GM15510 (cell line): ENCODE results near the gene KCTD2.

Source experiments
- POLR2A ChIP-seq: IDR thresholded peaks from 3 replicates; pipeline ENCODE4 v1.6.1; 2011; ENCODE audit warnings: borderline replicate concordance; ENCODE audit not compliant: insufficient read length; ENCODE audit errors: extremely low read depth

KCTD2 gene

DNA sequence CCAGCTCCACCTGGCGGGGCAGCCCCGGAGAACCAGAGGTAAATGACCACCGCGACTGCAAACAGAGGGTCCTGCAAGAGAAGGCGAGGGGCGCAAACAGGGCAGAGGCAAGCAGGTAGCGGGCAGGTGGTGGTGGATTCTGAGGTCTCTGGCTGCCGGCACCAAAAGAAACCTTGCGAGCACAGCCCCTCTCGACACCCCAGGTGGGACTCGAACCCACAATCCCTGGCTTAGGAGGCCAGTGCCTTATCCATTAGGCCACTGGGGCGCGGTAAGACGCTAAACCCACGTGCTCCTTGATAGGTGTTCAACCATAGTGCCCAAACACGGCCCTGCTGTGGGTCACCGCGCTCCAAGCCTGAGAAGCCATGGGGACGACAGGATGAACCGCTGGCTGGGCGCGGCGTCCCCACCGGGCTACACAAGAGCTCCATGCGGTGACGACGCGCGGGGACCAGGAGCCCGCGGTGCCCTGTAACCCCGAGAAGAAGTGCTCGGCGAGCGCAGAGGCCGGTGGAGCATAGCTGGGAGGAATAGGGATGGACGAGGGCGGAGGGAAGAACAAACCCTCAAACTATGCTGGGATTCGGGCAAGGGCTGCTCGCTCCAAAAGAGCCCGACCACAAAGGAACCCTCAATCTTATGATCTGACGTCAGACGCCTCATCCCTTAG, 12.7 kb upstream of the KCTD2 start:
- no peak for TF ChIP-seq POLR2A

DNA sequence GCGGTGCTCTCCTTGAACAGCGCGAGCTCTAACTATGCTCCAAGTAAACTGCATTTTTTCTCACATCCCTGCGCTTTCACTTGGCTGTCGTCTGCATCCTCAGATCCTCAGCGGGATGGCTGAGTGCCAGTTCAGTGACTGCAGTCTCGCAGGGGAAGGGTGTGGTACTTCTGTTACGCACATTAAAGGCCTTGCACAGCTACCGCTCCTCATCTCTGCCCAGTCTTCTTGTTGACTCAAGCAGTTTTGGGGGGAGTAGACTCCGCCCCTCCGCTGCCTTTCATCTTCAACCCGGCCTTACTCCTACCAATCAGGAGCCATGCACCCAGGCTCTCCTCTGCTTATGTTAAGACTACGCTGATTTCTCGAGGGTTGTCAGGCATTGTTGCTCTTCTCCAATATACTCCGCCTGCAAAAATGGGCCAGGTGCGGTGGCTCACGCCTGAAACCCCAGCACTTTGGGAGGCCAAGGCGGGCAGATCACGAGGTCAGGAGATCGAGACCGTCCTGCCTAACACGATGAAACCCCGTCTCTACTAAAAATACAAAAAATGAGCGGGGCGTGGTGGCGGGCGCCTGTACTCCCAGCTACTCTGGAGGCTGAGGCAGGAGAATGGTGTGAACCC, 10.3 kb upstream of the KCTD2 start:
- no peak for TF ChIP-seq POLR2A

DNA sequence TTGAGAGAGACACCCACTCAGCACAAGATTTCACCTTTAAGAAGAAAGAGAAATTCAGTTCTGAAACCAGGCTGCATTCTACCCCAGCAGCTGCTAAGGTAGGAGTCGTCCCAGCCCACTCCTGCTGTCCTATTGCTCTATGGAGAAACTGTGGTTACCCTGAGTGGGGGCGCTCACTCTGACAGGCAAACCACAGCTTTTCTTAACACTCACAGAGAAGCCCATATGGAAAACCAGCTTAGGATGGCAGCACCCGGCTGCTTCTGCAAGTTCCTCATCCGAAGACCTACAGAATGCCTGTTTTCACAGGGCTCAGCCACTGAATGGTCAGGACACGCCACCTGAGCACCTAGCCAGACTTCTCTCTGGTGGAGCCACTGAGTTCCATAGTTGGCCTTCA, 7.8 kb upstream of the KCTD2 start:
- no peak for TF ChIP-seq POLR2A

- TF ChIP-seq POLR2A, result no peak
Observed at GRCh38 chr17:75041656-75042280, 5.3 kb upstream of the KCTD2 start.

- no peak for TF ChIP-seq POLR2A
Observed at GRCh38 chr17:75044716-75045115, 2.3 kb upstream of the KCTD2 start.

GRCh38 chr17:75047398-75048098, 523 bp downstream of the KCTD2 start:
- TF ChIP-seq POLR2A, result no peak

- TF ChIP-seq POLR2A, result no peak
Observed at GRCh38 chr17:75048249-75048878, 1.3 kb downstream of the KCTD2 start.

DNA sequence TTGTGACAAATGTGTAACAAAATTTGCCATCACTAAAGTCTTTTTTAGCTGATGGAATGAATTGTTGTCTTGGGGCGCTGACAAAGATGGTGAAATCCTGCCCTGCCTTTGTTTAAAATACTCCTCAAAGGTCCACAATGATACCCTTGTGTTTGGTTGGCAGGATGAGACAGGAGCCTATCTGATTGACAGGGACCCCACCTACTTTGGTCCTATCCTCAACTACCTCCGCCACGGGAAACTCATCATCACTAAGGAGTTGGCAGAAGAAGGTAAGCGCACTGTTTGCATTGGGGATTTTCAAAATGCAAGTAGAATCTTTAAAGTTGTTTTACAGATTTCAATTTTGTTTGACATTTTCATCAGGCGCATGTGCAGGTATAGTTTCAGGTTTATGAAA, 2.0 kb downstream of the KCTD2 start:
- no peak for TF ChIP-seq POLR2A

DNA sequence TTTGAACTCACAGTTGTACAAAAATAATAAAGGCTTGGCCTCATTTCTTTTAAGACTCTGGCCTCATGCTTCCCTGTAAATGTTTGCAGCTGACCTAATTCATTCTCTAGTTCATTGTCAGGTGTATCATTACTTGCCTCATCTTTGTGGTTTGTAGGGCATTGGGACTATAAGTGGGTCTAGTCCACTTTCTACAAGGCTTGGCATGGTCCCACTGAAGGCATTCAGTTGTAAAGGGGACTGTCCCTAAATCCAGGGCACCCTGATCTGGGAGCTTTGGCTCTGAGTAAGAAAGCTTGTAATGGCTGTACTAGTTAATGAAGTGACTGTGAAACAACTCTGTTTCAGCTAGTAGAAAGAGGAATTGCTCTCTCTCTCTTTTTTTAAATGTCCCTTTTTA, 2.7 kb downstream of the KCTD2 start:
- TF ChIP-seq POLR2A, result no peak

DNA sequence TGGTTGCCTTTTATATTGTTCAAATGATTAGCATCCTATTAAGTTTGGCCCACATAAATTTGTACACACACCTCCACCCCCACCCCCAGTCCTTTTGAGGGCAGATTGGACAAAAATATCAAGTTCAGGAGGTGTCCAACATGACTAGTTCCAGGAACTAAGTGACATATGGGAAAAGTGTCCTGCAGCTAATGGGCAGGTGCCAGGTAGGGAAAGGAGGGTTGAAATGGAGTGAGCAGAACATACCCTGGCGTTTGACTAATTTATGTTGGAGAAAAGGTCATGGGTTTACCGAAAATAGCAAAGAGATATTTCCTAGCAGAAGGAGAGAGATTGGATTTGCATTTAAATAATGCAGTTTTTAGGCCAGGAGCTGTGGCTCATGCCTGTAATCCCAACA, 4.9 kb downstream of the KCTD2 start:
- TF ChIP-seq POLR2A, result no peak

GRCh38 chr17:75059369-75060345, 12.6 kb downstream of the KCTD2 start:
- no peak for TF ChIP-seq POLR2A

DNA sequence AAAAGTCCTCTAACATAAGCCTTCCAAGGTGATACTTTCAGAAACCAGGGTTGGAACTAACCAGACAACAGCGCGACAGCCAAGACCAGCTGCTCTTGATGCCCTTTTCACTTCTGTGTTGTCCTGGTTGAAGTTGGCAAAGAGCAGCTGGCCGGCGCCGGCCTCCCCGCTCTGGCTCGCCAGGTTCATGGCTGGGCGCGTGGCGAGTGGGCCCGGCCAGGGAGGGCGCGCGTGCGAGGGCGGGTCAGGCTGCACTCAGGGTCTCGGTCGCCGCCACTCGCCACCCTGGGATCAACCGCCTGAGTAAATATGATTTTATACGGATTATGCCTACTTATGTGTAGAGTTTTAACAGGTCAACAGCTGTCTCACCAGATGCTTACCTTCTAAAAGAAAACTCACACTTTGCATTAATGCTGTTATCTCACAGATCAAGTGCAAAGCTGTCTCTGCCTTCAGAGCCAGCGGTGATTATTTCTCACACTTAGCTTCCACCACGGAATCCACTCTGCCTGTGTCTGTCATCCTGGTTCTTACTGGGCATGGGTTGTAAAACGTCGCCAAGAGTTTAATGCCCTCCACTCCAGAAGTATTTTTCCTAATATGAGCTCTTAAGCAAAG, 13.5 kb downstream of the KCTD2 start:
- TF ChIP-seq POLR2A, result no peak

DNA sequence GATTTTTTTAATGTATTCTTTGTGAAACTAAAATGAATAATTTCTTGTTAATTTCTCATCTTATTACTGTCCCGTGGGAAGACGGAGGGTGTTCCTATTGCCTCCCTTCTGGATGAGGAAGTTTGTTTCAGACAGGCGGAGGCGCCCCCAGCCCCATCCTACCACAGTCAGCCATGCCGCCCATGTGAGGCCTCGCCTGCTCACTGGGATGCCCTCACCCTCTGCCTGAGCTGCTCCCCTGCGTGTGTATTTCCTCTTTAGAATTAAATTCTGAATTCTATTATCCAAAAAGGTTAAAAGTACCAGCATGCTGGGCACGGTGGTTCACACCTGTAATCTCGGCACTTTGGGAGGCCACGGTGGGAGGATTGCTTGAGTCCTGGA, 14.0 kb downstream of the KCTD2 start:
- TF ChIP-seq POLR2A, result no peak

DNA sequence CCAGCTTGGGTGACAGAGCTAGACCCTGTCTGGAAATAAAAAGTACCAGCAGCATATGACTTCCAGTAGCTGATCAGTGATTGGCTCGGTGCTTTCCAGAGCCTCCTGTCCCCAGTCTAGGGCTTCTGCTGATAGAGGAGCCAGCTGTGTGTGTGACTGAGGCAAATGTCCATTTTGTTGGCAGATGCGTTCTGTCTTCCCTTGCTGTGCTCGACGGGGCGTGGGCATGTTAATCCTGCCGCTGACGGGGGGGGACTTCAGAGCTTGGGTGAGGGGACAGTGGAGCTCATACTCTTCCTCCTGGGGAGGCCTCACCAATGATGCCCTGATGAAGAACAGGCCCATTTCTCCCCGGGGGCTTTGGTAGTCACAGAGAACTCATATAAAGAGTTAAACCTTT, 14.6 kb downstream of the KCTD2 start:
- no peak for TF ChIP-seq POLR2A

DNA sequence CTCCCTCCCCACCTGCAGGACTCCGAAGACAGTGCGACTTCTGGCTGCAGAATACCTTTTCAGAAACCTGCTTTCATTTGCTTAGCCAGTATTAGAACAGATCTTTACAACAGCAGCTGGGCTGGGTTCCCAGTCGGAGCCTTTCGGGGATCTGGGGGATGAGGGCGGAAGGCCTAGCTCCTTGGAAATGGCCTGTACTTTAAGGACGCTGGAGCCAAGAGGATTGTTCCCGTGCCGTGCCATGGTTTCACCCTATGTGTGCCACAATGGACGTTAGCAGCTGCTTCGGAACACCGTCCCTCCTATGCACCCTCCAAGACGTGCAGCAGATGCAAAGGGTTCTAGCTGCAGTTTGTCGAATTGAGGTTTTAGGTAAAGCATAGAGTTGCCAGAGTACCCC, 16.2 kb downstream of the KCTD2 start:
- TF ChIP-seq POLR2A, result no peak

DNA sequence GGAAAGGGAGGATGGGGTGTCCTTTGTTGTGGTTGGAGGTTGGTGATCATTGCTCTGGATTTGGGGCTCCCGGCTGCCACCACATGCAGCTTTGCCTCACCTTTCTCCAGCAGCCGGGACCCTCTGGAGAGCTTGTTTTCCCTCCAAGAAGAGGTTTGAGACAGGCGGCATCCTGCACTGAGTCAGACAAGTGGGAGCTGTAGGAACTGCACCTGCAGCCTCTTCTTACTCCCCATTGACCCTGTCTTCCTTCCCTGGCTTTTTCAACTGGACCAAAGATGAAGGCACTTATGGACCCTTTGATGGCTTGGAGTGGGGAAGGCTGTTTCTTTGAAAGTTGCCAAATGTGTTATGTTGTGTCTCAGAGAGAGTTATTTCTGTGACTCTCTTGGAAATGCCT, 16.6 kb downstream of the KCTD2 start:
- TF ChIP-seq POLR2A, result no peak
